H1 (cell line): ENCODE measurements around the gene PAF1. TPM values are rescaled to one million over a fixed set of nuclear protein-coding genes. Genes with fewer than 3 reads are reported as not detected.
A peak's percentile ranks its signal among the peaks of the same experiment; 100 is the strongest.

Experiments
- CTCF ChIA-PET: fragments of 300-600 bp; sonication (Branson Sonifier 250); formaldehyde crosslinking; loops from one replicate; lab custom pipeline; 2021; ENCODE audit not compliant: partially characterized antibody; lab: Charles Lee
- POLR2A ChIA-PET: fragments of 300-600 bp; sonication (Branson Sonifier 250); formaldehyde crosslinking; loops from one replicate; lab custom pipeline; 2021; ENCODE audit warnings: inconsistent platforms; ENCODE audit not compliant: partially characterized antibody; lab: Charles Lee
- DNase-seq, 2 experiments: peaks; one replicate each; pipeline versions ENCODE4 v3.0.0 to v3.0.0-alpha.2; 2010 to 2022; ENCODE audit warnings: low spot score in 2 of 2, low read depth in 1 of 2, mixed read lengths in 1 of 2
- FAIRE-seq: peaks from 2 replicates; lab custom pipeline; 2011; peaks lifted over from hg19 to GRCh38; lab: Jason Lieb, UNC
- H2AFZ ChIP-seq: 2 replicates; pipeline ENCODE4 v1.8.1; 2012; ENCODE audit warnings: low read length, inconsistent platforms
- H2AK5ac ChIP-seq: 2 replicates; pipeline ENCODE4 v1.6.1; 2013; ENCODE audit warnings: low read depth, low read length
- H2BK120ac ChIP-seq: replicated peaks from 2 replicates; pipeline ENCODE3; 2013; ENCODE audit warnings: low read depth, low read length, inconsistent platforms
- H2BK12ac ChIP-seq: 2 replicates; pipeline ENCODE4 v1.6.1; 2013; ENCODE audit warnings: low read depth, low read length
- H2BK15ac ChIP-seq: 2 replicates; pipeline ENCODE4 v1.6.1; 2013; ENCODE audit warnings: low read length
- H2BK20ac ChIP-seq: 2 replicates; pipeline ENCODE4 v1.6.1; 2013; ENCODE audit warnings: low read length
- H2BK5ac ChIP-seq: 2 replicates; pipeline ENCODE4 v1.6.1; 2013; ENCODE audit warnings: low read depth, low read length
- H3K14ac ChIP-seq: 2 replicates; pipeline ENCODE4 v1.6.1; 2013; ENCODE audit warnings: inconsistent platforms; ENCODE audit not compliant: insufficient read length
- H3K18ac ChIP-seq: 2 replicates; pipeline ENCODE4 v1.6.1; 2013; ENCODE audit warnings: low read length; ENCODE audit errors: extremely low read depth
- H3K23ac ChIP-seq: 2 replicates; pipeline ENCODE4 v1.6.1; 2013; ENCODE audit warnings: inconsistent platforms; ENCODE audit not compliant: insufficient read length
- H3K23me2 ChIP-seq: 2 replicates; pipeline ENCODE4 v1.6.1; 2013; ENCODE audit warnings: low read depth, low read length
- H3K27ac ChIP-seq: 2 replicates; pipeline ENCODE4 v1.6.1; 2011; ENCODE audit warnings: low read depth, low read length, inconsistent platforms
- H3K27me3 ChIP-seq, 4 experiments: replicated peaks in 1 of 4; 1 replicate in 1 of 4; 2 replicates in 3 of 4; pipeline versions ENCODE4 v1.6.1 to v1.8.1; 2011 to 2013; ENCODE audit warnings: low read length in 3 of 4, mild to moderate bottlenecking in 3 of 4, inconsistent platforms in 2 of 4, mixed read lengths in 2 of 4, moderate library complexity in 1 of 4; ENCODE audit not compliant: control insufficient read depth in 3 of 4, insufficient read depth in 3 of 4; ENCODE audit errors: extremely low read depth in 1 of 4
- H3K36me3 ChIP-seq, 4 experiments: 2 replicates each; pipeline versions ENCODE4 v1.6.1 to v1.8.1; 2011 to 2013; ENCODE audit warnings: mild to moderate bottlenecking in 4 of 4, low read length in 3 of 4, moderate library complexity in 2 of 4, control low read depth in 1 of 4, inconsistent platforms in 1 of 4; ENCODE audit not compliant: insufficient read depth in 4 of 4, control insufficient read depth in 2 of 4
- H3K4ac ChIP-seq: replicated peaks from 2 replicates; pipeline ENCODE3; 2013; ENCODE audit warnings: low read length, low read depth, mixed read lengths, inconsistent platforms; ENCODE audit not compliant: insufficient read length
- H3K4me1 ChIP-seq, 4 experiments: replicated peaks in 1 of 4; 1 replicate in 1 of 4; 2 replicates in 3 of 4; pipeline versions ENCODE4 v1.6.1 to v1.8.1; 2011 to 2013; ENCODE audit warnings: low read length in 3 of 4, inconsistent platforms in 2 of 4, mixed read lengths in 1 of 4; ENCODE audit not compliant: insufficient read depth in 4 of 4, control insufficient read depth in 3 of 4
- H3K4me2 ChIP-seq, 2 experiments: 2 replicates each; pipeline versions ENCODE4 v1.6.1 to v1.8.1; 2011 to 2013; ENCODE audit warnings: low read depth in 2 of 2, low read length in 2 of 2, control low read depth in 1 of 2, inconsistent platforms in 1 of 2, mild to moderate bottlenecking in 1 of 2; ENCODE audit not compliant: insufficient read depth in 1 of 2
- H3K4me3 ChIP-seq, 4 experiments: fragments of 200-600, 300-600 bp in 1 of 4; sonication (generic), shearing (Covaris generic), sonication (Bioruptor Twin) in 1 of 4; 2 replicates each; pipeline versions ENCODE4 v1.5.1 to v1.8.1; 2011 to 2016; ENCODE audit warnings: low read length in 4 of 4, low read depth in 3 of 4, control low read depth in 2 of 4, inconsistent platforms in 2 of 4, mild to moderate bottlenecking in 2 of 4, mixed read lengths in 1 of 4, moderate library complexity in 1 of 4; ENCODE audit not compliant: insufficient read depth in 2 of 4; ENCODE audit errors: extremely low read depth in 1 of 4
- H3K56ac ChIP-seq: replicated peaks from 2 replicates; pipeline ENCODE3; 2013; ENCODE audit warnings: low read depth, mild to moderate bottlenecking, mixed read lengths, low read length, inconsistent platforms; ENCODE audit not compliant: insufficient read length
- H3K79me1 ChIP-seq: 2 replicates; pipeline ENCODE4 v1.6.1; 2013; ENCODE audit warnings: low read depth, low read length, control low read depth
- H3K79me2 ChIP-seq, 2 experiments: 2 replicates each; pipeline versions ENCODE4 v1.6.1 to v1.8.1; 2012 to 2013; ENCODE audit warnings: low read length in 2 of 2, mild to moderate bottlenecking in 2 of 2, inconsistent platforms in 1 of 2; ENCODE audit not compliant: insufficient read depth in 2 of 2, control insufficient read depth in 1 of 2
- H3K9ac ChIP-seq, 4 experiments: replicated peaks in 1 of 4; 1 replicate in 1 of 4; 2 replicates in 3 of 4; pipeline versions ENCODE4 v1.6.1 to v1.8.1; 2011 to 2013; ENCODE audit warnings: low read depth in 3 of 4, low read length in 3 of 4, control low read depth in 2 of 4, mild to moderate bottlenecking in 2 of 4, moderate library complexity in 2 of 4, inconsistent platforms in 1 of 4; ENCODE audit errors: extremely low read depth in 1 of 4
- H3K9me3 ChIP-seq, 2 experiments: 2 replicates each; pipeline versions ENCODE4 v1.6.1 to v1.8.1; 2012 to 2013; ENCODE audit warnings: mild to moderate bottlenecking in 2 of 2, moderate library complexity in 2 of 2, control low read depth in 1 of 2, inconsistent platforms in 1 of 2, low read depth in 1 of 2, low read length in 1 of 2, mixed read lengths in 1 of 2; ENCODE audit not compliant: insufficient read depth in 2 of 2
- H4K20me1 ChIP-seq, 2 experiments: replicated peaks in 1 of 2; 2 replicates each; pipeline versions ENCODE3 to v1.8.1; 2011 to 2013; ENCODE audit warnings: inconsistent platforms in 2 of 2, low read length in 2 of 2, mild to moderate bottlenecking in 1 of 2; ENCODE audit not compliant: insufficient read depth in 2 of 2, control insufficient read depth in 1 of 2
- H4K5ac ChIP-seq: 2 replicates; pipeline ENCODE4 v1.6.1; 2013; ENCODE audit warnings: low read length, low read depth, mixed read lengths, inconsistent platforms; ENCODE audit not compliant: insufficient read length
- H4K8ac ChIP-seq: 2 replicates; pipeline ENCODE4 v1.8.0; 2013; ENCODE audit warnings: mild to moderate bottlenecking, moderate library complexity, low read length, inconsistent platforms; ENCODE audit not compliant: insufficient read depth; ENCODE audit errors: extremely low read depth
- H4K91ac ChIP-seq: replicated peaks from 2 replicates; pipeline ENCODE3; 2013; ENCODE audit warnings: low read length, mixed read lengths, inconsistent platforms; ENCODE audit not compliant: insufficient read length
- CREB1 ChIP-seq: IDR thresholded peaks from 2 replicates; pipeline ENCODE4 v1.6.1; 2012; ENCODE audit warnings: inconsistent platforms
- GABPA ChIP-seq: IDR thresholded peaks from 2 replicates; pipeline ENCODE4 v1.6.1; 2011; ENCODE audit warnings: mild to moderate bottlenecking, low read length, moderate library complexity, borderline replicate concordance; ENCODE audit not compliant: insufficient read depth
- HDAC2 ChIP-seq, 2 experiments: fragments of 300-600 bp in 1 of 2; sonication (generic) in 1 of 2; IDR thresholded peaks; 2 replicates each; pipeline ENCODE4 v1.6.1; 2011 to 2012; ENCODE audit warnings: low read depth in 2 of 2, low read length in 2 of 2, mild to moderate bottlenecking in 2 of 2, moderate library complexity in 2 of 2, borderline replicate concordance in 1 of 2, inconsistent platforms in 1 of 2
- KDM4A ChIP-seq: IDR thresholded peaks from one replicate; pipeline ENCODE4 v1.7.1; 2012; ENCODE audit warnings: low read depth, mild to moderate bottlenecking, moderate library complexity, low read length, inconsistent platforms; ENCODE audit not compliant: severe bottlenecking
- POU5F1 ChIP-seq: IDR thresholded peaks from 2 replicates; pipeline ENCODE4 v1.6.1; 2011; ENCODE audit warnings: low read depth, mild to moderate bottlenecking, low read length, moderate library complexity
- RFX5 ChIP-seq: IDR thresholded peaks from 2 replicates; pipeline ENCODE4 v1.6.1; 2011; ENCODE audit warnings: low read depth, low read length, improper control_type of control experiment, borderline replicate concordance
- SP4 ChIP-seq: IDR thresholded peaks from 2 replicates; pipeline ENCODE4 v1.6.1; 2012; ENCODE audit warnings: low read length, inconsistent platforms
- SUZ12 ChIP-seq: fragments of 200-600 bp; sonication (generic); IDR thresholded peaks from 2 replicates; pipeline ENCODE4 v1.6.1; 2012; ENCODE audit warnings: mild to moderate bottlenecking, inconsistent platforms, low read length, moderate library complexity, mixed read lengths
- TAF1 ChIP-seq: IDR thresholded peaks from 2 replicates; pipeline ENCODE4 v1.6.1; 2011; ENCODE audit warnings: mild to moderate bottlenecking, low read depth, low read length
- TEAD4 ChIP-seq: IDR thresholded peaks from 2 replicates; pipeline ENCODE4 v1.6.1; 2012; ENCODE audit warnings: low read depth, low read length, inconsistent platforms, mixed read lengths
- WGBS, 2 experiments: shearing (Covaris generic) in 1 of 2; methylation state at CpG; one replicate each; pipeline versions ENCODE4 v1.1.6 to v1.1.7; 2013 to 2015; ENCODE audit warnings: low lambda C conversion rate in 2 of 2, mixed read lengths in 2 of 2, inconsistent platforms in 1 of 2, low coverage in 1 of 2, missing lambda C conversion rate in 1 of 2; ENCODE audit not compliant: insufficient replicate concordance in 2 of 2, insufficient coverage in 1 of 2, insufficient read length in 1 of 2; ENCODE audit errors: extremely low coverage in 1 of 2, missing lambda C conversion rate in 1 of 2; 5-methylcytosine and 5-hydroxymethylcytosine counted together
- polyA plus RNA-seq, 7 experiments: library from polyadenylated mRNA; depleted of rRNA in 3 of 7; stranded (reverse) in 5 of 7; unstranded in 2 of 7; fragments of >200 nt in 5 of 7; fragments of 200-250 nt in 2 of 7; gene quantifications; 1 replicate in 5 of 7; 2 replicates in 1 of 7; 4 replicates in 1 of 7; pipeline versions ENCODE4 v1.2.1 to v1.2.3, GENCODE V29; 2011 to 2013; ENCODE audit warnings: missing spikeins in 2 of 7, mixed read lengths in 2 of 7
- total RNA-seq: library from RNA; stranded (reverse); fragmentation: NEBNext Ultra II Directional; extraction: Animal tissue kit (Norgen Biotek cat#: 25700); gene quantifications from 2 replicates; pipeline ENCODE4 v1.2.1, GENCODE V29; 2021

Gene PAF1
- total and polyA plus RNA-seq, 2 of the 8 experiments (the other 6 are each of a cell fraction or from before 2014, with no cell fraction given) = 31.4 to 58.6 TPM

DNA sequence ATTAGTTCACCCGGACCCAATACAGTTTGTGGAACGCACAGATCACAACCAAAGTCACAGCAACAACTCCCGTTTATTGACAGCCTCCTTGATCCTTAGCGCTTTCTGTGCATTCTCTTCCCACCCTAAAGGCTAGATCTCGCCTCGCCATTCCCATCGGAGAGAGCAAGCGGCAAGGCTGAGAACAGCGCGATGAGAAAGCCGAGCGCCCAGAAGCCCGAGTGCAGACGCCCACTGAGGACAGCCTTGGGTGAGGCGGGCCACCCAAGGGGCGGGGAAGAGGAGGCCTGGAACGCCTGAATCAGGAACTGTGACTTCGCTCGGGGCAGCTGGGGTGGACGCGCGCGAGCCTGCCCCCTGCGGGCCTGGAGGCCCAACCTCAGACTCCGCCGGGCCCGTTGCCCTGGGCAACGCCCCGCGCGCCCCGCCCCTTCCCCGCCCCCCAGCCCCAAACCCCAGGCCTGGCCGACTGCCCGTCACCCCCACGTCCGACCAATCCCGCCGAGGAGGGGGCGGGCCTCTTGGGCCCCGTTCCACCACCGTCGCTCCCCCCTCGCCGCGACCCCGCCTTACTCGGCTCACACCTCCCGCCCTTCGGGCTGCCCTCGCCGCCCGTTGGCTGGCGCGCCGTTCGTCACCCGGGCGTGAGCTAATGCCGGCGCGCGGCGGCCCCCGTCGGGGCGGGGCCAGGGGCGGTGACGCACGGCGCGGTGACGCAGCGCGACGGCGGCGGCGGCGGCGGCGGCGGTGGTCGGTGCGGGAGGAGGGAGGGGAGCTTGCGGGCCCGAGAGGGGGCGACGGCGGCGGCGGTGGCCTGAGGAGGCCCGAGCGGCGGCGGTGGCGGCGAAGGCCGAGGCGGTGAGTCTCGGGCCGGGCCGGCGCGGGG, 48.9 kb downstream of the PAF1 start, which contains the start of gene SAMD4B:
Gene SAMD4B (plus strand): TSS at position 703 of the 886 bp plus-strand sequence. CDS start 14,473 bp downstream, outside the sequence.
- Histone ChIP-seq H2BK12ac (no peak within 1 kb of the TSS), H4K91ac (no peak within 1 kb of the TSS), H2BK20ac (no peak within 1 kb of the TSS), H2AK5ac (no peak within 1 kb of the TSS), H3K4ac (no peak within 1 kb of the TSS), H4K20me1 (peaks cover 6 to 13% of the 10 kb centered on the region in 2 experiments), H3K9ac (peak within 1 kb of the TSS; percentile 46 to 79 (median 74)), H2AFZ (peak within 1 kb of the TSS; percentile 99), H3K23ac (no peak within 1 kb of the TSS), H3K23me2 (peaks cover 15% of the 10 kb centered on the region), H2BK15ac (no peak within 1 kb of the TSS), H3K79me2 (peaks cover 0 to 28% of the 10 kb centered on the region in 2 experiments; a peak in 2 of 4 replicates), H3K4me2 (peak within 1 kb of the TSS; percentile 88 to 90), H3K4me1 (peaks cover 2 to 9% (median 3%) of the 10 kb centered on the region in 4 experiments; a peak in 4 of 7 replicates), H3K4me3 (peak within 1 kb of the TSS; percentile 83 to 98 (median 94)), H3K14ac (no peak within 1 kb of the TSS), H3K18ac (no peak within 1 kb of the TSS; the same call in 1 of the 2 replicates), H3K79me1 (peaks cover 6% of the 10 kb centered on the region), H2BK120ac (no peak within 1 kb of the TSS), H3K9me3 (no peaks in the 10 kb centered on the region), H3K27ac (peak within 1 kb of the TSS; percentile 43), H3K36me3 (0 out of 8 replicates have a peak, but pooled peaks cover 0 to 4% (median 0%) of the 10 kb centered on the region in 4 experiments), H4K5ac (peak within 1 kb of the TSS; percentile 55), H3K56ac (peak within 1 kb of the TSS; percentile 59), H3K27me3 (no peaks in the 10 kb centered on the region), H2BK5ac (no peak within 1 kb of the TSS), H4K8ac (peak within 1 kb of the TSS; percentile 39; the same call in 1 of the 2 replicates)
- 2% methylated on average over 29 of the region's 105 CpGs; no CpG with 5 or more reads in 1 of the 2 experiments for WGBS, 2 experiments
- POLR2A ChIA-PET = interaction anchor here (0.7 to 2.2 kb wide), 9 partner anchors 45 to 94 kb away, joined by 3 to 8 read pairs (median 3); partner anchors contain the start of genes MED29, PAF1, PLEKHG2 and RPS16
- DNase-seq (peak; percentile 94 to 96), FAIRE-seq (peak; percentile 7)
- CTCF ChIA-PET = interaction anchor here (0.7 to 1.6 kb wide), 4 partner anchors 15 to 128 kb away, joined by 3 read pairs; partner anchors contain the start of gene IFNL1
- peak in 1 of 2 experiments; percentile 58; a peak in 2 of 4 replicates for TF ChIP-seq HDAC2 (IDR thresholded peaks at IDR 0.05; ENCODE audit: borderline replicate concordance in 1 of 2, low read depth in 2 of 2, low read length in 2 of 2)
- TF ChIP-seq RFX5 = no peak
- no peak for TF ChIP-seq SUZ12
- no peak for TF ChIP-seq SP4
- TF ChIP-seq KDM4A = peak; percentile 87
- TF ChIP-seq TEAD4 = peak; percentile 22; the same call in 1 of the 2 replicates
- TF ChIP-seq TAF1 = peak; percentile 89
- TF ChIP-seq GABPA = peak; percentile 83; the same call in 1 of the 2 replicates
- peak; percentile 79 for TF ChIP-seq CREB1
- no peak for TF ChIP-seq POU5F1
